Fibroblast of lung (primary cell): ENCODE measurements around the gene C2orf81.

Experiments
- CTCF ChIP-seq, 2 donors: IDR thresholded peaks in 1 of 2; conservative IDR thresholded peaks in 1 of 2; 1 replicate in 1 of 2; 2 replicates in 1 of 2; pipeline ENCODE4 v1.5.1; 2011 to 2012; ENCODE audit warnings: low read length in 2 of 2, control low read depth in 1 of 2, inconsistent platforms in 1 of 2, low read depth in 1 of 2, mild to moderate bottlenecking in 1 of 2
- EZH2 ChIP-seq: IDR thresholded peaks from 2 replicates; pipeline ENCODE4 v1.5.1; 2012; ENCODE audit warnings: low read length, control low read depth, mild to moderate bottlenecking; ENCODE audit errors: missing control alignments

GRCh38 chr2:74423231-74424095, 2.0 kb upstream of the C2orf81 start:
- no peak for TF ChIP-seq CTCF (conservative IDR thresholded peaks at IDR 0.05 in 1 of 2, IDR thresholded peaks at IDR 0.05 in 1 of 2; ENCODE audit: low read depth in 1 of 2, low read length in 2 of 2)
- no peak for TF ChIP-seq EZH2
